ENCODE data around the gene LMF1. TPM values are rescaled to one million over a fixed set of nuclear protein-coding genes. Genes with fewer than 3 reads are reported as not detected.

LMF1 gene
- polyA plus RNA-seq (ENCODE audit: insufficient read depth in 1 of 5, insufficient read length in 5 of 5, low replicate concordance in 1 of 5): 10 to 100 TPM; 13.8 to 22.3 (median 20.2) TPM
- long read RNA-seq, donor 1, partial matches to known transcripts: 0 of 5 reads
- long read RNA-seq, donor 1, other reads (novel, unspliced or antisense): 0 of 5 reads
- long read RNA-seq, donor 2, partial matches to known transcripts: 0 of 3 reads
- long read RNA-seq, donor 2, other reads (novel, unspliced or antisense): 0 of 3 reads
- long read RNA-seq, donor 3, partial matches to known transcripts: 0 of 7 reads
- long read RNA-seq, donor 3, other reads (novel, unspliced or antisense): 0 of 7 reads
- long read RNA-seq, donor 4, transcript LMF1-217 (1 exons, 1,448 nt): major isoform, 5 of 5 reads
- long read RNA-seq, donor 4, partial matches to known transcripts: 0 of 5 reads
- long read RNA-seq, donor 4, other reads (novel, unspliced or antisense): 0 of 5 reads
- long read RNA-seq, donor 5, partial matches to known transcripts: 0 of 6 reads
- long read RNA-seq, donor 5, other reads (novel, unspliced or antisense): 0 of 6 reads
- long read RNA-seq, donor 6, partial matches to known transcripts: 0 of 5 reads
- long read RNA-seq, donor 6, other reads (novel, unspliced or antisense): 0 of 5 reads
- long read RNA-seq, donor 7, partial matches to known transcripts: 0 of 3 reads
- long read RNA-seq, donor 7, other reads (novel, unspliced or antisense): 0 of 3 reads
- long read RNA-seq, donor 8, partial matches to known transcripts: 0 of 5 reads
- long read RNA-seq, donor 8, other reads (novel, unspliced or antisense): 0 of 5 reads

GRCh38 chr16:970766-971581 is at the start of gene LMF1:
LMF1 (minus strand) TSS chr16:970984; CDS start chr16:970980, 4 bp downstream.
- peak; percentile 88 to 91 for DNase-seq

- DNase-seq: no peak
Observed at GRCh38 chr16:1020091-1020399, 49.3 kb upstream of the LMF1 start.

GRCh38 chr16:1019231-1020090 is 48.7 kb upstream of the LMF1 start:
- no peak for DNase-seq

GRCh38 chr16:1018447-1019198 is 47.8 kb upstream of the LMF1 start:
- no peak for DNase-seq

GRCh38 chr16:1014771-1015495 is 44.1 kb upstream of the LMF1 start:
- DNase-seq: peak; percentile 45 to 49

GRCh38 chr16:1014221-1014620 is 43.4 kb upstream of the LMF1 start:
- no peak for DNase-seq

- DNase-seq: no peak
Observed at GRCh38 chr16:1013593-1013900, 42.8 kb upstream of the LMF1 start.

GRCh38 chr16:1012722-1013592 is 42.2 kb upstream of the LMF1 start:
- no peak for DNase-seq

- no peak for DNase-seq
Observed at GRCh38 chr16:1012135-1012534, 41.4 kb upstream of the LMF1 start.

- DNase-seq: no peak
Observed at GRCh38 chr16:1011316-1012082, 40.7 kb upstream of the LMF1 start.

GRCh38 chr16:1010815-1011214 is 40.0 kb upstream of the LMF1 start:
- no peak for DNase-seq

GRCh38 chr16:1010251-1010650 is 39.5 kb upstream of the LMF1 start:
- no peak for DNase-seq

GRCh38 chr16:1009358-1010150 is 38.8 kb upstream of the LMF1 start:
- no peak for DNase-seq

GRCh38 chr16:1008085-1008484 is 37.3 kb upstream of the LMF1 start:
- DNase-seq: no peak

GRCh38 chr16:1007284-1007850 is 36.6 kb upstream of the LMF1 start:
- no peak for DNase-seq

- no peak for DNase-seq
Observed at GRCh38 chr16:1006781-1007180, 36.0 kb upstream of the LMF1 start.

- DNase-seq: no peak
Observed at GRCh38 chr16:1005286-1005685, 34.5 kb upstream of the LMF1 start.
